Measurements from ENCODE around the gene ITGB4. TPM values are rescaled to one million over a fixed set of nuclear protein-coding genes. Genes with fewer than 3 reads are reported as not detected.

The ITGB4 gene
- total and polyA plus RNA-seq, 10 of the 15 experiments (the other 5 are each of a cell fraction or from before 2014, with no cell fraction given), result 0.06 to 1.6 (median 0.27) TPM; not detected in 2

- FAIRE-seq, result no peak
- ChIA-PET CTCF (interaction anchor here (0.8 to 4.3 kb wide), 3 partner anchors 8 to 136 kb away, joined by 3 to 75 read pairs (median 3); partner anchors contain the start of gene GALK1), RAD21 (ENCODE audit: unreplicated experiment) (no interaction called here), POLR2A (no interaction called here), SMC1A (ENCODE audit: uncharacterized antibody, unreplicated experiment) (no interaction called here)
- no peak overlapping the region for H3K4me3 ChIP-seq
- in situ Hi-C loops (cut with MboI) (no loop called here), intact Hi-C loops (cut with micrococcal nuclease; ENCODE audit: unreplicated experiment) (no loop called here)
- H3K9ac ChIP-seq (ENCODE audit: control insufficient read depth, insufficient read depth, low read length), result no peak overlapping the region
- ATAC-seq, result no peak
- WGBS (ENCODE audit: insufficient coverage, insufficient replicate concordance, low lambda C conversion rate, missing lambda C conversion rate), result 96% methylated on average over 2 of the region's 2 CpGs
- no peaks in the 10 kb centered on the region for H3K36me3 ChIP-seq (ENCODE audit: control insufficient read depth in 2 of 2, insufficient read depth in 2 of 2, low read length in 1 of 2)
- no peak for DNase-seq (ENCODE audit: low read depth, low spot score)
- no peak overlapping the region for H3K27ac ChIP-seq (ENCODE audit: control insufficient read depth, insufficient read depth)
- BruUV-seq (replicated peaks), result no TSS peak
- H3K4me1 ChIP-seq (ENCODE audit: control insufficient read depth, insufficient read depth, low read length), result peaks cover 10% of the 10 kb centered on the region
- H2AFZ ChIP-seq (ENCODE audit: control insufficient read depth, low read depth, low read length), result no peak overlapping the region
- TF ChIP-seq TBL1XR1 (IDR thresholded peaks at IDR 0.05; ENCODE audit: low read depth, low read length) (no peak), PRDM15 (CRISPR knock-in tag; IDR thresholded peaks at IDR 0.05) (no peak), TCF3 (IDR thresholded peaks at IDR 0.05; ENCODE audit: borderline replicate concordance, insufficient read depth, low read depth, low read length) (no peak), IRF5 (IDR thresholded peaks at IDR 0.05; ENCODE audit: borderline replicate concordance) (no peak)
- no peaks in the 10 kb centered on the region for H3K27me3 ChIP-seq (replicated peaks in 1 of 2; ENCODE audit: control insufficient read depth in 2 of 2, insufficient read depth in 2 of 2, low read length in 1 of 2)
- H4K20me1 ChIP-seq (ENCODE audit: control insufficient read depth, insufficient read depth), result no peaks in the 10 kb centered on the region
- H3K9me3 ChIP-seq (replicated peaks; ENCODE audit: control insufficient read depth, insufficient read depth, low read length), result no peaks in the 10 kb centered on the region
- H3K4me2 ChIP-seq (ENCODE audit: control insufficient read depth, insufficient read depth), result no peak overlapping the region
- no peaks in the 10 kb centered on the region for H3K79me2 ChIP-seq (ENCODE audit: control insufficient read depth, insufficient read depth, low read length)
Measured at GRCh38 chr17:75755990-75756389, 34.7 kb downstream of the ITGB4 start.
